HS-5 (cell line): Measurements from ENCODE around the gene BSN.

ENCODE experiments used
- DNase-seq: peaks from one replicate; pipeline ENCODE4 v3.0.0-alpha.2; 2012; ENCODE audit warnings: low read depth

BSN gene

GRCh38 chr3:49700014-49700413 lies 145.7 kb downstream of the BSN start:
- DNase-seq = no peak

DNA sequence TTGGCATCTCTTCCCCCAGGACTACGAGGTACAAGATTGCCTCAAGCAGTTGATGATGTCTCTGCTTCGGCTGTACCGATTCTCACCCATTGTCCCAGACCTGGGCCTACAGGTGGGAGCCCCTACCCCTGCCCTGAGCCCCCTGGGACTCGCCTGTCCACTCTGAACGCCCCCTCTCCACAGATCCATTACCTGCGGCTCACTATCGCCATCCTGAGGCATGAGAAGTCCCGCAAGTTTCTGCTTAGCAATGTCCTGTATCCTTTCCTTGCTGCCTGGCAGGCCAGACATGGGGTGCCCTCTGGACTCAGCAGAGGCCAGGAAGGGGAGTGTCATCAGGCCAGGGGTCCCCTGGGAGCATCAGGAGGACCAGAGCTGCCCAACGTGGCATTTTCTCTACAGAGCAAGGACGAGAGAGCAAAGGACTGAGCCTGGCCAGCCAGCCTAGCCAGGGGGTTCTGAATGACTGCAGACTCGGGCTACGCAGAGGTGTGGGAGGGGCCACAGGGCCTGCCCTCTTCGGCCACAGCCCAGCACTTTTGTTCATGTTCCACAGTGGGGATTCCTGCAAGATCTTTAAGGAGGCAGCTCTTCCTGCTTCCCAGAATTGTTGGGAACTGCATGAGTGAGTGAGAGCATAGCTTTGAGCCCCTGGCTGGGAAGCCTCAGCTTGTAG lies 146.3 kb downstream of the BSN start:
- no peak for DNase-seq

DNA sequence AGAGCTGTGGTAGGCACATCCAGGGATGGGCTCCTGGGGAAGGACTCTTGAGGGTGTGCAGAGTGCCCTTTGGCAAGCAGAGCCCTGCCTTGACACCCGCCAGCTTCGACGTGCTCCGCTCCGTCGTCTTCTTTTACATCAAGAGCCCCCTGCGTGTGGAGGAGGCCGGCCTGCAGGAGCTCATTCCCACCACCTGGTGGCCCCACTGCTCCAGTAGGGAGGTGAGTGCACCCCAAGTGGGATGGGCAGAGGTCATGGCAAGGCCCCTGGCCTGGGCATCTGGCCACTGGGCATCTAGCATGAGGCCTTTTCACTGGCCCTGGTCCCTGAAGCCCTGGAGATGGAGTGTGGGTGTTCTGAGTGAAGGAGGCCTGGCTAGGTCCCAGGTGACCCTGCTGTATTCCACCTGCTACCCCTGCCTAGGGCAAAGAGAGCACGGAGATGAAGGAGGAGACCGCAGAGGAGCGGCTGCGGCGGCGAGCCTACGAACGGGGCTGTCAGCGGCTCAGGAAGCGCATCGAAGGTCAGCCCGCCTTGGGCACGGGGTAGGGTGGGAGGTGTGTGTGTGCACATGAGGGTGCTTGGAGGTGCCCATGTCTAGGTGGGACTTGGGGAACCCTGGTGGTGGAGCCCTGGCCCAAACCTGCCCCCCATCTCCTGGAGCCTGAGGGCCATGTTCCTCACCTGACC lies 147.3 kb downstream of the BSN start:
- no peak for DNase-seq

DNA sequence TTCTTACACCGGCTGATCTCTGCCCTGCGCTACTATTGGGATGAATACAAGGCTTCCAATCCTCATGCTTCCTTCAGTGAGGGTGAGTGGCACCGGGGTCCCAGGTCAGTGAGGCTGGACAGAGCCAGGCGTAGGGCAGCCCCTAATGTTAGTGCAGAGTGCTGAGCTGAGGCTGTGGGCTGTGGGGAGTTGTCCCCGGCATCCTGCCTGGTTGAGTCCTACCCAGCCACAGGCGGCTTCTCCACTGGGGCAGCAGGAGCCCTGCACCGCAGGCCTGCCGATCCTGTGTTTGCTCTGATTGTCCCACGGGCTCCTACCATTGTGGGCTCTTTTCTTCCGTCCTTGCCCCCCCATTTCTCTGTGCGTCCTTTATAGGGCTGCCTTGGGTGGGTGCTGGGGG lies 148.4 kb downstream of the BSN start:
- DNase-seq = no peak

DNA sequence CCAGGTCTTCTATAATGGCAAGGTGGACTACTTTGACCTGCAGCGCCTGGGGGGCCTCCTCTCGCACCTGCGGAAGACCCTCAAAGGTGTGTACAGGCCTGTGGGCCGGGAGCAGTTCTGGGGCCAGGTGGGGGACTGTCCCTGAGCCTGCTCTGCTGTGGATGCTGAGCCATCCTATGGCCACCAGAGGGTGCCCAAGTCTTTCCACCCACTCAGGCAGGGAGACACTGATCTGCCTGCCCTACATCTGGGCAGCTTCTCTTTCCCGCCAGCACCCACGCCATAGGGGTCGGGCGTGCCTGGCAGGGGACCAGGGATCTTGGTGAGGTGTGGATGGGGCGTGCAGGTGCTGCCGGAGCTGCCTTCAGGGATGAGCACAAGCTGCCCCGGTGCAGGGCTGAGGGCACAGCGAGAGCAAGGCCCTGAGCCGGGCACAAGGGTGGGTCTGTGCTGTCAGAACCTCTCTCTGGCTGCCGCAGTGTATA lies 149.2 kb downstream of the BSN start:
- DNase-seq = no peak

DNA sequence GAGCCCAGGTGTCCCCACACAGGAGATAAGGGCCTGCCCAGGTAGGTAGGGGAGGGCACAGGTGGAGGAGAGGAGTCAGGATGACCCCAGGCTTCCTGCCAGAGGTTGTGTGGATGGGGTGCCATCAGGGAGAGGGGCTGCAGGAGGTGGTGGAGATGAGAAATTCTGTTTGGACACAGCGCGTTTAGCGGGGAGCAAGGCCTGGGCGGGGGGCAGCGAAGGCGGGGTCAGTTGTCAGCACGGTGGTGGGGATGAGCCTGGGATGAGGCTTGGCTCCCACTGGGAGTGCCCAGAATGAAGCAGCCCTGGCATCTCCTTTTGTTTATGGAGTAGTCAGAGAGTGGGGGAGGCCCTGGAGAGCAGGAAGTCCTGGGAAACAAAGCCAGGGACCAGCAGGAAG lies 149.7 kb downstream of the BSN start:
- DNase-seq = no peak

- no peak for DNase-seq
Measured at GRCh38 chr3:49704629-49705028, 150.4 kb downstream of the BSN start.

DNA sequence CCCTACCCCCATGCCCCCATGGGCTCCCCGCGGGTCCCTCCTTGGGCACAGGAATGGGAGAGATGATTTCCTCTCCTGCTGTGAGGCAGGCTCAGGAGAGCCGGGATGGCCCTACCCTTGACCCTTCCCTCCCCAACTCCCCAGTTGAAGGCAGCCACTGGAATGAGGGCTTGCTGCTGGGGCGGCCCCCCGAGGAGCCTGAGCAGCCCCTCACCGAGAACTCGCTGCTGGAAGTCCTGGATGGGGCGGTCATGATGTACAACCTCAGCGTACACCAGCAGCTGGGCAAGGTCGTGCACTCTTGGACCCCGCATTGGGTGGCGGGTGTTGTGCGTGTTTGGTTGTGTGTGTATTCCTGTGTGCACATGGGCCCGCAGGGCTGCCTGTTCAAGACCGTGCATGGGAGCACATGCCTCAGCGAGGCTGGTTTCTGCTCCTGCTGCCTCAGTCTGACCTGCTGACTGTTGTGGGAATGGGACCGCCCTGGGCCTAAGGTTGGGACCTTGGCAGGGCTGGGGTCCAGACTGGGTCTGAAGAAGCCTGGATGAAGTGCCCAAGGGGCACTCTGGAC lies 151.2 kb downstream of the BSN start:
- no peak for DNase-seq

- no peak for DNase-seq
Measured at GRCh38 chr3:49706456-49707112, 152.3 kb downstream of the BSN start.

GRCh38 chr3:49707113-49707480 lies 152.8 kb downstream of the BSN start:
- DNase-seq = no peak

DNA sequence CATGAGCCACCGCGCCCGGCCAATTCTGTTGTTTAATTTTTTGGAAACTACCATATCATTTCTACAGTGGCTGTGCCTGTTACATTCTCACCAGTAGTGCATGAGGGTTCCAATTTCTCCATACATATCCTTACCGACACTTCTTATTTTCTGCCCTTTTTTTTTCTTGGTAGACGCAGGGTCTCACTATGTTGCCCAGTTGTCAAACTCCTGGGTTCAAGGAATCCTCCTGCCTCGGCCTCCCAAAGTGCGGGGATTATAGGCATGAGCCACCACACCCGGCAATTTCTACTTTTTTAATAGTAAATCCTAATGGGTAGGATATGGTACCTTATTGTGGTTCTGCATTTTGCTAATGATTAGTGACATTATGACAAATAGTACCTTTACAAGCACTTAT lies 155.6 kb downstream of the BSN start:
- DNase-seq = no peak

DNA sequence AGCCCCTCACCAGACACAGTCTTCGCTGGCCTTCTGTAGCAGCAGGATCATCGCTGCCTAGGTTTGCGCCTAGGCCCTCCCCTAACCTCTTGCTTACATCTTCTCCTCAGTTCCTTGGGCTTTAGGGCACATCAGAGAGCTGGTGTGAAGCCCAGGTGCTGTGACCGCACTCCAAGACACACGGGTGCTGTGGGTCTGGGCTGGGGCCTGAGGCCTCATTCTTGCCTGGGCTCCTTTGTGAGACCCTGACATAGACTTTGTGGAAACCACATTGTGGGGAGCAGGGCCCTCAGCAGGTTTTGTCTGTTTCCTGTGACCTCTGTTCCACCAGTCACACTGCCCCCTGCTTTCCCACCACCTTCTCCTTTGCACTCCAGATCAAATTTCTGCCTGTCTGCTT lies 157.2 kb downstream of the BSN start:
- no peak for DNase-seq

GRCh38 chr3:49712166-49712565 lies 157.9 kb downstream of the BSN start:
- DNase-seq = no peak

DNA sequence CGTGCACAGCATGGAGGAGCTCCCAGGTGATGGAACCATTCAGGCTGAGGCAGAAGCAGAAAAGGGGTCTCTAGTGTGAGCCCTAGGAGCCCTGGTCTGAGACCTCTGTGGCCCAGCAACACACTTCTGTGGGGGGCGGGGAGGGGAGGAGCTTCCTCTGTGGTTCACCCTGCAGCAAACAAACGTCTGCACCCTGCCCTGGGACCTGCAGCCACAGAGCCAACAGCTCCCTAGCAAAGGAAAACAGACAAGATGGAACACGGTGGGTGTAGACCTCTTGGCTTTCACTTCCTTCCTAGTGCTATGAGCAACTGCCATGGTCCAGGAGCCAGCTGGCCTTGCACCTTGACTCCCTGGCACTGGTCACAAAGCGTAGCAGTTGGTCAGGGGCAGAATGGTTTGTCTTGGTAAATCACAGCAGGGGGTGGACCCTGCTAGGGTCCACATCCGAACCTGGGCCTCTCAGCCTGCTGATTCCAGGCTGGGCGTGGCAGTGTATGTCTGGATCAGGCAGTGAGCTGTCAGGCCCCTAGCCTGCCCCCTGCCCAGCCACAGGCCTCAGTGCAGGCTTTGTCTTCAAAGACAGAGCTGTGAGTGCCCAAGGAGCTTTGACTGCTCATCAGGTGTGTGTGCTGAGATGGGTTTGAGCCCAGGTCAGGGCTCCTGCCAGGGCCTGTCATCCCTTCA lies 158.5 kb downstream of the BSN start:
- DNase-seq = no peak

DNA sequence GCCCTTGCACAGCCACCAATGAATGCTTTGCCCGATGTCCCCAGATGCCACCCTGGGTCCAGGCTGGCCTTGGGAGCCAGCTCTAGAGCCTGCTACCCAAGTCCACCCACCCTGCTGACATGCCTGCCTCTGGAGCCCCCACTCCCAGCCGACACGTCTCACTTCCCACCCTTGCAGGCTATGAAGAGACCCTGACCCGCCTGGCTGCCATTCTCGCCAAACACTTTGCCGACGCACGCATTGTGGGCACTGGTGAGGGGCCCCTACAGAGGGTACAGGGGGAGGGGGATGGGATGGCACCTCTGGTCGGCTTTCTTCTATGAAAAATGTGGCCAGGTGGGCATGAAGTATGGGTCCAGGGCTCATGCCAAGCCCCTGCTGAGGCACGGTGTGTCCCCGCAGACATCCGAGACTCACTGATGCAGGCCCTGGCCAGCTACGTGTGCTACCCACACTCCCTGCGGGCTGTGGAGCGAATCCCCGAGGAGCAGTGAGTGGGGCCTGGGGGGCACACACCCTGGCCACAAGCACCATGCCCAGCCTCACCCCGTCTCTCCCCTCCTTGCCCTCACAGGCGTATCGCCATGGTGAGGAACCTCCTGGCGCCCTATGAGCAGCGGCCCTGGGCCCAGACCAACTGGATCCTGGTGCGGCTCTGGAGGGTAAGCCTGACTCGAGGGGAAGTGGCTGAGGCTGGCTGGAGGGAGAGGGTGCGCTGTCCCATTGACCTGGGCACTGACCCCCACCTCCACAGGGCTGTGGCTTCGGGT lies 159.2 kb downstream of the BSN start:
- DNase-seq = no peak

DNA sequence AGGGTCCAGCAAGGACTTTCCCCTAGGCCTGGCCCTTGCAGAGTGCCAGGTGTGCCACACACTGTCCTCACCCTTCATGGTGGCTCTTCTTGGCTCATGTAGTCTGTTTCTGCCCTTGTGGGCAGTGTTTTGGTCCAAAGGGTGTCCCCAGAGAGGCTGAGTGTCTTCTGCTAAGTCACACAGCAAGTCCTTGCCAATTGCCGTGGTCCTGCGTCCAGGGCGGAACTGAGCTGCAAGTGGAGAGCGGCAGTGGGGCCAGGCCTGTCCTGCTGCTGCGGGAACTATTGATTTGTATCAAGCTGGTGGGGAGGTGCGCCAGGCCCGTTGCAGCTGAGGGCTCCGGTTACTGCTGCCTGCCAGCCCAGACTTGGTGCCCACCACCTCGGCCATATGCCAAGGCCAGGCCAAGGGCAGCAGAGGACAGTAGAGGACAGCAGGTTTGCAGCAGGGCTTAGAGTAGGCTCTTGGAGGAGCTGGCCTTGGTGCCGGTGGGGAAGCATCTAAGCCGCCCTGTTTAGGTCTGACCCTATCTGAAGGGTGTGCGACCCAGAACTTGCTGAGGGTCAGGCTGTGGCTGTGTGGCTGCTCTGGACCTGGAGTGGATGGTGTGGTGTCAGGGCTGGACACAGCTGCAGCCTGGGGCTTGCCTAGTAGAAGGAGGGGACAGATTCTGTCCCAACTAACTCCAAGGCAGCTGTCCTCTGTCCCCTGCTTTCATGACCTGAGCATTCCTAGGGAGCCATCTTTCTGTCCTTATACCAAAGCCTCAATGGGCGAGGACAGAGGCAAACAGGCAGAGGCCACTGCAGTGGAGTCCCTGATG lies 160.7 kb downstream of the BSN start:
- no peak for DNase-seq

- DNase-seq = no peak
Measured at GRCh38 chr3:49715611-49716121, 161.4 kb downstream of the BSN start.

DNA sequence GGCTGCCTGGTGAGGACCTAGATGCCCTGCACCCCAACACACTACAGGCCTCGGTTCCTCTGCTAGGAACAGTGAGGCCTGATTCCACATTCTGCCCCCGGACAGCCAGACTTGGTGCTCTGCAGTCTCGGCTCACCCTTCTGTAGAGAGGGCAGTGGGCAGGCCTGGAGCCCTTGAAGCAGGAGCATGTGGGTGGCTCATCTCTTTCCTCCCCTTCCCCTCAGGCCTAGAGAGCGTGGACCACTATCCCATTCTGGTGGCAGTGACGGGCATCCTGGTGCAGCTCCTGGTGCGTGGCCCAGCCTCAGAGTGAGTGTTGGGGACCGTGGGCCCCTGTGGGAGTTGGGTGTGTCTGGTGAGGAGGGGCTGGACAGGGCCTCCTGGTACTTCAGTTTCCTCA lies 161.9 kb downstream of the BSN start:
- no peak for DNase-seq

- no peak for DNase-seq
Measured at GRCh38 chr3:49716691-49717210, 162.5 kb downstream of the BSN start.

GRCh38 chr3:49717211-49717958 lies 163.1 kb downstream of the BSN start:
- DNase-seq = no peak
